GM12878 (cell line): Measurements from ENCODE around the gene TGFB2.

Experiments
- CTCF ChIP-seq, 3 experiments: IDR thresholded peaks in 2 of 3; conservative IDR thresholded peaks in 1 of 3; 2 replicates each; pipeline ENCODE4 v1.5.1; 2011; ENCODE audit warnings: low read depth in 3 of 3, low read length in 3 of 3, mild to moderate bottlenecking in 3 of 3, control low read depth in 2 of 3, moderate library complexity in 2 of 3, inconsistent platforms in 1 of 3, mixed read lengths in 1 of 3; ENCODE audit not compliant: control insufficient read depth in 2 of 3, insufficient read depth in 1 of 3; ENCODE audit errors: extremely low read depth in 1 of 3
- ESRRA ChIP-seq: IDR thresholded peaks from 2 replicates; pipeline ENCODE4 v1.6.1; 2012; ENCODE audit warnings: mild to moderate bottlenecking, low read length, improper control_type of control experiment
- NFYB ChIP-seq: IDR thresholded peaks from 2 replicates; pipeline ENCODE4 v1.6.1; 2011; ENCODE audit warnings: low read depth, mild to moderate bottlenecking, low read length, improper control_type of control experiment, moderate library complexity; ENCODE audit not compliant: insufficient read depth
- NR2C2 ChIP-seq: IDR thresholded peaks from 2 replicates; pipeline ENCODE4 v1.6.1; 2011; ENCODE audit warnings: borderline replicate concordance, low read depth; ENCODE audit not compliant: control insufficient read depth, insufficient read length
- REST ChIP-seq: IDR thresholded peaks from 2 replicates; pipeline ENCODE4 v1.6.1; 2012; ENCODE audit warnings: mild to moderate bottlenecking, low read depth, low read length
- TARDBP ChIP-seq: IDR thresholded peaks from 2 replicates; pipeline ENCODE4 v1.6.1; 2016; ENCODE audit warnings: borderline replicate concordance
- ZSCAN29 ChIP-seq: fragments of 450-650 bp; IDR thresholded peaks from 2 replicates; pipeline ENCODE4 v1.6.1; 2017; ENCODE audit warnings: mild to moderate bottlenecking, moderate library complexity

GRCh38 chr1:218380125-218380977 is 35.2 kb downstream of the TGFB2 start:
- TF ChIP-seq ZSCAN29 (no peak), TARDBP (no peak), NFYB (no peak), CTCF (IDR thresholded peaks at IDR 0.05 in 2 of 3, conservative IDR thresholded peaks at IDR 0.05 in 1 of 3; ENCODE audit: control insufficient read depth in 2 of 3, extremely low read depth in 1 of 3, insufficient read depth in 1 of 3, low read depth in 3 of 3, low read length in 3 of 3) (no peak), REST (no peak), ESRRA (no peak), NR2C2 (no peak)
